ENCODE results near the gene RANBP1. TPM values are rescaled to one million over a fixed set of nuclear protein-coding genes. Genes with fewer than 3 reads are reported as not detected.

Gene RANBP1
- total RNA-seq, 1 experiment from 2014 or later: 509 TPM

DNA sequence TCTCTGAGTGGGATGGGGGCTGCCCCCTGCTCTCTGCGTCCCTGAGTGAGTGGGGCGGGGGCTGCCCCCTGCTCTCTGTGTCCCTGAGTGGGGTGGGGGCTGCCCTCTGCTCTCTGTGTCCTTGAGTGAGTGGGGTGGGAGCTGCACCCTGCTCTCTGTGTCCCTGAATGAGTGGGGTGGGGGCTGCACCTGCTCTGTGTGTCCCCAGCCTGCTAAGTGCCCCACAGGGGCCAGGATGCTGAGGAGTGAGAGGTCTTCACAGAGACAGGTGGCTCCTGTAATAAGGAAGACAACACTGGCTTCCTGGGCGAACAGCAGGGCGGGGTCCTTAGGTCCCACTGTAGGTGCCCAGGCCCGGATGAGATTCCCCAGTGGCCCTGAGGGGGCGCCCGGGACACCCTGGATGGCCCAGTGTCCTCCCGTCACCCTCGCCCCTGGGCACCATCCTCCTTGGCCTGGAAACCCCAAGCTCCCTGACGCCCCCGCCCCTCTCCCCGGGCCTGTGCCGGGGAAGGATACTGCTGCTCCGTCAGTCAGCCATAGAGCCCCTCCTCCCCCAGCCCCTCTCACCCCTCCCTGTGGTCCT is 38.8 kb downstream of the RANBP1 start:
- no peak overlapping the region for H3K4me3 ChIP-seq (ENCODE audit: low read depth, low read length, poor library complexity, severe bottlenecking)
- peak; percentile 19 for DNase-seq (ENCODE audit: low spot score)

GRCh38 chr22:20155330-20156041 is 39.6 kb downstream of the RANBP1 start:
- no peaks in the 10 kb centered on the region for H3K9me3 ChIP-seq (ENCODE audit: low read depth, low read length, poor library complexity, severe bottlenecking)
- DNase-seq (ENCODE audit: low spot score): peak; percentile 28
- no peak overlapping the region for H3K27ac ChIP-seq (ENCODE audit: low read depth, low read length, poor library complexity, severe bottlenecking)
- ChIA-PET POLR2A (ENCODE audit: low non-redundant PET) (no interaction called here), CTCF (interaction anchor here (0.6 kb wide), 1 partner anchor 15 kb away, joined by 3 read pairs; no protein-coding TSS in a partner anchor)
- H3K4me1 ChIP-seq (ENCODE audit: insufficient read depth, low read length, poor library complexity, severe bottlenecking): no peaks in the 10 kb centered on the region
- no peak for TF ChIP-seq EZH2 (IDR thresholded peaks at IDR 0.05; ENCODE audit: borderline replicate concordance, low read depth, low read length, poor library complexity, severe bottlenecking)
- TF ChIP-seq CTCF (conservative IDR thresholded peaks at IDR 0.05; ENCODE audit: low read depth, low read length): no peak
- no peaks in the 10 kb centered on the region for H3K27me3 ChIP-seq (replicated peaks; ENCODE audit: insufficient read depth, low read depth, low read length, poor library complexity)
- no TSS peak for BruUV-seq (replicated peaks)
- intact Hi-C loops (cut with micrococcal nuclease; ENCODE audit: unreplicated experiment): no loop called here
- H3K4me3 ChIP-seq (ENCODE audit: low read depth, low read length, poor library complexity, severe bottlenecking): no peak overlapping the region
- no peaks in the 10 kb centered on the region for H3K36me3 ChIP-seq (ENCODE audit: insufficient read depth, low read length, poor library complexity, severe bottlenecking)

More for the DNA sequence above, 38.8 kb downstream of the RANBP1 start:
- intact Hi-C loops (cut with micrococcal nuclease; ENCODE audit: unreplicated experiment): no loop called here
- BruUV-seq (replicated peaks): no TSS peak
- ChIA-PET CTCF (interaction anchor here (0.6 kb wide), 1 partner anchor 15 kb away, joined by 3 read pairs; no protein-coding TSS in a partner anchor), POLR2A (ENCODE audit: low non-redundant PET) (no interaction called here)
- H3K27me3 ChIP-seq (replicated peaks; ENCODE audit: insufficient read depth, low read depth, low read length, poor library complexity): no peaks in the 10 kb centered on the region
- H3K27ac ChIP-seq (ENCODE audit: low read depth, low read length, poor library complexity, severe bottlenecking): no peak overlapping the region
- H3K4me1 ChIP-seq (ENCODE audit: insufficient read depth, low read length, poor library complexity, severe bottlenecking): no peaks in the 10 kb centered on the region
- 0 out of 2 replicates have a peak, but pooled peaks have one; percentile 22 for TF ChIP-seq CTCF (conservative IDR thresholded peaks at IDR 0.05; ENCODE audit: low read depth, low read length)
- TF ChIP-seq EZH2 (IDR thresholded peaks at IDR 0.05; ENCODE audit: borderline replicate concordance, low read depth, low read length, poor library complexity, severe bottlenecking): no peak
- H3K9me3 ChIP-seq (ENCODE audit: low read depth, low read length, poor library complexity, severe bottlenecking): no peaks in the 10 kb centered on the region
- H3K36me3 ChIP-seq (ENCODE audit: insufficient read depth, low read length, poor library complexity, severe bottlenecking): no peaks in the 10 kb centered on the region

- intact Hi-C loops (cut with micrococcal nuclease; ENCODE audit: unreplicated experiment): no loop called here
- POLR2A ChIA-PET (ENCODE audit: low non-redundant PET): no interaction called here
- CTCF ChIA-PET: no interaction called here
- DNase-seq (ENCODE audit: low spot score): no peak
- Histone ChIP-seq H3K36me3 (ENCODE audit: insufficient read depth, low read length, poor library complexity, severe bottlenecking) (no peaks in the 10 kb centered on the region), H3K4me1 (ENCODE audit: insufficient read depth, low read length, poor library complexity, severe bottlenecking) (no peaks in the 10 kb centered on the region), H3K4me3 (ENCODE audit: low read depth, low read length, poor library complexity, severe bottlenecking) (no peak overlapping the region), H3K9me3 (ENCODE audit: low read depth, low read length, poor library complexity, severe bottlenecking) (no peaks in the 10 kb centered on the region), H3K27ac (ENCODE audit: low read depth, low read length, poor library complexity, severe bottlenecking) (no peak overlapping the region), H3K27me3 (replicated peaks; ENCODE audit: insufficient read depth, low read depth, low read length, poor library complexity) (no peaks in the 10 kb centered on the region)
- no TSS peak for BruUV-seq (replicated peaks)
- no peak for TF ChIP-seq EZH2 (IDR thresholded peaks at IDR 0.05; ENCODE audit: borderline replicate concordance, low read depth, low read length, poor library complexity, severe bottlenecking)
- no peak for TF ChIP-seq CTCF (conservative IDR thresholded peaks at IDR 0.05; ENCODE audit: low read depth, low read length)
These were observed 40.1 kb downstream of the RANBP1 start for GRCh38 chr22:20156042-20156389.

All from A673 (cell line).